CD4-positive, alpha-beta T cell treated with Interleukin-21 for 1 hour (primary cell): ENCODE measurements around the gene GTF2F2.

ENCODE experiments used
- DNase-seq: peaks from one replicate; pipeline ENCODE4 v3.0.0-alpha.2; 2020

The GTF2F2 gene

GRCh38 chr13:45122941-45123340, 2.6 kb downstream of the GTF2F2 start:
- no peak for DNase-seq

- DNase-seq = no peak
These were observed 12.2 kb downstream of the GTF2F2 start for GRCh38 chr13:45132369-45133064.

- DNase-seq = no peak
These were observed 13.2 kb downstream of the GTF2F2 start for GRCh38 chr13:45133396-45134118.

GRCh38 chr13:45136741-45137504, 16.6 kb downstream of the GTF2F2 start:
- DNase-seq = no peak

GRCh38 chr13:45137526-45137925, 17.2 kb downstream of the GTF2F2 start:
- DNase-seq = no peak

GRCh38 chr13:45138282-45138681, 18.0 kb downstream of the GTF2F2 start:
- DNase-seq = no peak

- no peak for DNase-seq
These were observed 21.1 kb downstream of the GTF2F2 start for GRCh38 chr13:45141369-45141768.

GRCh38 chr13:45142440-45143345, 22.4 kb downstream of the GTF2F2 start:
- DNase-seq = no peak

GRCh38 chr13:45143346-45143751, 23.0 kb downstream of the GTF2F2 start:
- no peak for DNase-seq

- no peak for DNase-seq
These were observed 29.7 kb downstream of the GTF2F2 start for GRCh38 chr13:45149964-45150363.

- no peak for DNase-seq
These were observed 36.5 kb downstream of the GTF2F2 start for GRCh38 chr13:45156565-45157361.

GRCh38 chr13:45162194-45162593, 41.9 kb downstream of the GTF2F2 start:
- no peak for DNase-seq

- no peak for DNase-seq
These were observed 42.5 kb downstream of the GTF2F2 start for GRCh38 chr13:45162821-45163220.

GRCh38 chr13:45166858-45167257, 46.5 kb downstream of the GTF2F2 start:
- DNase-seq = no peak

GRCh38 chr13:45167611-45168554, 47.6 kb downstream of the GTF2F2 start:
- DNase-seq = no peak

- no peak for DNase-seq
These were observed 48.2 kb downstream of the GTF2F2 start for GRCh38 chr13:45168555-45168930.

- DNase-seq = no peak
These were observed 54.2 kb downstream of the GTF2F2 start for GRCh38 chr13:45174478-45174877.

GRCh38 chr13:45178349-45179162, 58.2 kb downstream of the GTF2F2 start:
- no peak for DNase-seq

GRCh38 chr13:45179428-45179827, 59.1 kb downstream of the GTF2F2 start:
- no peak for DNase-seq

GRCh38 chr13:45180303-45180702, 60.0 kb downstream of the GTF2F2 start:
- no peak for DNase-seq
